ENCODE results near the gene PHYKPL. TPM values are rescaled to one million over a fixed set of nuclear protein-coding genes. Genes with fewer than 3 reads are reported as not detected.

The PHYKPL gene
- total and polyA plus RNA-seq, 8 donors = 71.9 to 155 (median 133) TPM

GRCh38 chr5:178238313-178238635, 5.7 kb upstream of the PHYKPL start:
- Histone ChIP-seq H3K9me3 (no peaks in the 10 kb centered on the region), H3K27ac (peak overlapping the region in 1 of 2 donors; percentile 95), H3K36me3 (no peaks in the 10 kb centered on the region), H3K27me3 (no peaks in the 10 kb centered on the region), H3K4me3 (no peak overlapping the region), H3K4me1 (peaks cover 24 to 89% of the 10 kb centered on the region in 2 donors)
- intact Hi-C loops (cut with DNase I) = no loop called here
- ATAC-seq (no peak), DNase-seq (peak in 1 of 4 donors; percentile 10)
- TF ChIP-seq CTCF (IDR thresholded peaks at IDR 0.05) = no peak

DNA sequence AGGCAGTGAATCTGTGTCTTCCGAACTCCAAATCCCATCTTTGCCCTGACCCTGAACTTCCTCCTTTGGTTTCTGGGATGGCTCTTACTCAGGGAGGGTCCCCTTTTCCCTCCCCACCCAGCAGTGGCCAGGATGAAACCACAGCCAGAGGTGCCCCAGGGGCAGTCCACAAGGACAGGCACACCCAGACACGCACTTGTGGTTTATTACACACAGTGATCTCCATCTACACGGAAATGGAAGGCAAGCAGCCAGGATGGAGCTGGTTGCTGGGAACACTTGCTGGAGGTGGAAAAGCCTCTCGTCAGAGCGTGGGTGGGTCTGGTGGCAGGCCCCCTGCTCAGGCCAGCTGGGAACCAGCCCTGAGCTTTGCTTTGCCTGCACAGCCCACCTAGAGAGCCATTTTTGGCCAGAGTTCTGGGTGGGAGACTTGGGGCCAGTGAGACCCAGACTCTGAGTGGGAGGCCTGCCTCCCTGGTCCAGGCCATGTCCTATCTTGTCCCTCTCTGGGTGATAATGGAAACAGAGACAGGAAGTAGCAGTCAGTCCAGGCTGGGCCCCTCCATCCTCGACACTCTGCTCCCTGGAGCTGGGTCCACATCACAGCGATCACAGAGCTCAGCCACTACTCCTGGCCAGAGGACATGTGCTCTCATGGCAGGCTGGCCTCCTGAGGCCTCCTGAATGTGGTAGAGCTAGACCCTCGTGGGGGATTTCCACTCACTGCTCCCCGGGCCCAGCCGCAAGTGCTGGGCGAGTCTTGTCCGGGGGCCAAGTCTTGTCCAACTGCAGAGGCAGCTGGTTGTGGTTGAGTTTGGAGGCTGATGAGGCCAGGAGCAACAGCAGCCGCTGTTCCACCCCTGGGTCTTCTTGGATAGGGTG, 5.1 kb upstream of the PHYKPL start:
- DNase-seq = peak in 1 of 4 donors; percentile 58
- TF ChIP-seq CTCF (IDR thresholded peaks at IDR 0.05) = no peak

GRCh38 chr5:178236679-178237078, 4.1 kb upstream of the PHYKPL start:
- ATAC-seq (peak; percentile 9), DNase-seq (peak in 3 of 4 donors; percentile 45 to 71 (median 69))
- peak overlapping the region in 1 of 2 donors; percentile 95 for H3K27ac ChIP-seq
- intact Hi-C loops (cut with DNase I) = no loop called here
- H3K9me3 ChIP-seq = no peaks in the 10 kb centered on the region
- TF ChIP-seq CTCF (IDR thresholded peaks at IDR 0.05) = no peak
- H3K27me3 ChIP-seq = no peaks in the 10 kb centered on the region
- H3K4me1 ChIP-seq = peaks cover 32 to 93% of the 10 kb centered on the region in 2 donors
- H3K4me3 ChIP-seq = no peak overlapping the region
- no peaks in the 10 kb centered on the region for H3K36me3 ChIP-seq

More for the DNA sequence above, 5.1 kb upstream of the PHYKPL start:
- Histone ChIP-seq H3K9me3 (no peaks in the 10 kb centered on the region), H3K27ac (peak overlapping the region in 1 of 2 donors; percentile 95), H3K36me3 (no peaks in the 10 kb centered on the region), H3K27me3 (no peaks in the 10 kb centered on the region), H3K4me3 (no peak overlapping the region), H3K4me1 (peaks cover 29 to 95% of the 10 kb centered on the region in 2 donors)
- ATAC-seq = no peak
- intact Hi-C loops (cut with DNase I) = no loop called here

- peaks cover 0 to 3% of the 10 kb centered on the region in 2 donors for H3K36me3 ChIP-seq
- peaks cover 38 to 93% of the 10 kb centered on the region in 2 donors for H3K4me1 ChIP-seq
- intact Hi-C loops (cut with DNase I) = no loop called here
- H3K9me3 ChIP-seq = no peaks in the 10 kb centered on the region
- DNase-seq (peak in 1 of 4 donors; percentile 43), ATAC-seq (no peak)
- H3K27ac ChIP-seq = peak overlapping the region in 1 of 2 donors; percentile 95
- no peaks in the 10 kb centered on the region for H3K27me3 ChIP-seq
- no peak overlapping the region for H3K4me3 ChIP-seq
- TF ChIP-seq CTCF (IDR thresholded peaks at IDR 0.05) = no peak
Measured at GRCh38 chr5:178236126-178236525, 3.5 kb upstream of the PHYKPL start.

DNA sequence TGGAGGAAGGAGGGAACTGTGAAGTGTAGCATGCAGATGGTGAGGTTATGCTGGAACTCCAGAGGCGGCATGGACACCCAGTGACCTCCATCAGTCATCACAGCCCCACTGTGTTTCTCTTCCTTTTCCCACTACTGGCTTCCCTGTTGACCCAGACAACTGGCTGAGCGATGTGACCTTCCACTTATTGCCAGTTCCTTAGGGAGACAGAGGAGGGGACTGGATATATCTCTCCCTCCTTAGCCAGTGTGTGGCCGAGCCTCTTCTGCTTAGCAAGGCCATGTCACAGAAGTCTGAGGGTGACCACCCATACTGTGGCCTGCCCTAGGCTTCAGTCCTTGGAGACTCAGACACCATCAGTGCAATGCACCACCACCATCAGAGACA, 3.0 kb upstream of the PHYKPL start:
- H3K27ac ChIP-seq = no peak overlapping the region
- H3K4me1 ChIP-seq = peaks cover 40 to 93% of the 10 kb centered on the region in 2 donors
- no peak for TF ChIP-seq CTCF (IDR thresholded peaks at IDR 0.05)
- DNase-seq (peak in 1 of 4 donors; percentile 2), ATAC-seq (no peak)
- H3K4me3 ChIP-seq = no peak overlapping the region
- no peaks in the 10 kb centered on the region for H3K9me3 ChIP-seq
- intact Hi-C loops (cut with DNase I) = no loop called here
- no peaks in the 10 kb centered on the region for H3K27me3 ChIP-seq
- peaks cover 0 to 8% of the 10 kb centered on the region in 2 donors for H3K36me3 ChIP-seq
